ENCODE measurements around the gene CBX8. TPM values are rescaled to one million over a fixed set of nuclear protein-coding genes. Genes with fewer than 3 reads are reported as not detected.

CBX8 gene
- total RNA-seq, 1 donor = 1.5 TPM

DNA sequence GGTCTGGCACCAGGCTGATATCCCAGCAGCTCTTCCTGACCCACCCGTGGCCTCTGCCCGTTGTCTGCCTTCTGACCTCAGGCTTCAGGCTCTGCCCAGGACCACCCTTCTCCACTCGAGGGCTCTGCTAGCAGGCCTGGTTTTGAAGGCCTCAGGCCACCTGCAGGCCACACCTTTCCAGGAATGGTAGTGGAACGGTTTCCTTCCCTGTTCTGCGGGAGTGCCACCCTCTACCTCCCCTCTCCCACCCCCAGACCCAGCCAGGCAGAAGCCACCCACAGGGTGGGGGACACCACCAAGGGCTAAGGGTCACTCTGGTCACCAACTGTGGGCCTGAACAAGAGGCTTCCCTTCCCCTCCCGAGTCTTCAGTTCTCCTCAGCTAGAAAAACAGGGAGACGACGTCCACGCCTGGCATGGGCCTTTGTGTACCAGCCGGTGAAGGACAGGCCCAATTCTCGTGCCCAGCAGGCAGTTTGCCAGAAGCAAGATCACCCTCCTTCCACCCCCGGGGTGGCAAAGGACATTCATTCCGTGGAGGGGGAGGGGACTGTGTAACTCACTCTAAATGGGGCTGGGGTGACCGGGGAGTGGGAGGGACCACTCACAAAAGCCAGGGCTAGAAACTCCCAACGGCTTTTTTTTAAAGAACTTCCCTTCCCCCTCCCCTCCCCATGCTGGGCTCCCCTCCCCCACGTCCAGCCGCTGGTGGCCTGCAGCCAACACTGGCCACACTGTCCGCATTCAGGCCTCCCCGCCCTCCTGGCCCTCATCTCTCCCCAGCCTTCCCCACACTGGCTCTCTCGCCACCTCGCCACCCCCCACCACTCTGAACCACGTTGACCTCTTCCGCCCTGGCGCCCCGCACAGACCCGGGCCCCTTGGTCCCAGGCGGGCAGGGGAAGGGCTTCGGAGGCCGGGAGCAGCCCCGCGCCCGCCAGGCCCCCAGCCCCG, 34.7 kb upstream of the CBX8 start:
- no peak overlapping the region for H3K4me3 ChIP-seq (ENCODE audit: low read depth, low read length)
- TF ChIP-seq, protein P1, sequence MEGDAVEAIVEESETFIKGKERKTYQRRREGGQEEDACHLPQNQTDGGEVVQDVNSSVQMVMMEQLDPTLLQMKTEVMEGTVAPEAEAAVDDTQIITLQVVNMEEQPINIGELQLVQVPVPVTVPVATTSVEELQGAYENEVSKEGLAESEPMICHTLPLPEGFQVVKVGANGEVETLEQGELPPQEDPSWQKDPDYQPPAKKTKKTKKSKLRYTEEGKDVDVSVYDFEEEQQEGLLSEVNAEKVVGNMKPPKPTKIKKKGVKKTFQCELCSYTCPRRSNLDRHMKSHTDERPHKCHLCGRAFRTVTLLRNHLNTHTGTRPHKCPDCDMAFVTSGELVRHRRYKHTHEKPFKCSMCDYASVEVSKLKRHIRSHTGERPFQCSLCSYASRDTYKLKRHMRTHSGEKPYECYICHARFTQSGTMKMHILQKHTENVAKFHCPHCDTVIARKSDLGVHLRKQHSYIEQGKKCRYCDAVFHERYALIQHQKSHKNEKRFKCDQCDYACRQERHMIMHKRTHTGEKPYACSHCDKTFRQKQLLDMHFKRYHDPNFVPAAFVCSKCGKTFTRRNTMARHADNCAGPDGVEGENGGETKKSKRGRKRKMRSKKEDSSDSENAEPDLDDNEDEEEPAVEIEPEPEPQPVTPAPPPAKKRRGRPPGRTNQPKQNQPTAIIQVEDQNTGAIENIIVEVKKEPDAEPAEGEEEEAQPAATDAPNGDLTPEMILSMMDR (IDR thresholded peaks at IDR 0.05; ENCODE audit: insufficient read depth, low read length) = no peak
- DNase-seq (ENCODE audit: low read depth) = peak; percentile 17

DNA sequence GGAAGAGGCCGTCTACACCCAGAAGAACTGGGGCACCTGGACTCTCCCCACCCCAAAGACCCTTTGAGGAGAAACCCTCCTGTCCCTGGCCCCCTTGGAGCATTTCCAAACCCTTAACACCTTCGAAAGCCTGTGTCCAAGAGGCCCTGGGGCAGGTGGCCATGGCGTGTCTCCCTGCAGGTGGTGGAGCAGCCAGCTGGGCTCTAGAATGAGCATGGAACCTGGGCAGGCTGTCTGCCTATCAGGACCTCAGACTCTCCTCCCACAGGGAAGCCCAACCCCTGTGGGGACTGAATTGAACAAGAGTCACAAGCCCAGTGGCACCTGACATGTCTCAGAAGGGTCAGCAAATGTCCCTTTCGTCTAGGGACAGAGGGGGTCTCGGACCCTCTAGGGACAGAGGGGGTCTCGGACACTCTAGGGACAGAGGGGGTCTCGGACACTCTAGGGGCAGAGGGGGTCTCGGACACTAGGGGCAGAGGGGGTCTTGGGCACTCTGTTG, 33.9 kb upstream of the CBX8 start:
- TF ChIP-seq, protein P1 (IDR thresholded peaks at IDR 0.05; ENCODE audit: insufficient read depth, low read length) = no peak
- H3K4me3 ChIP-seq (ENCODE audit: low read depth, low read length) = no peak overlapping the region
- no peak for DNase-seq (ENCODE audit: low read depth)

DNA sequence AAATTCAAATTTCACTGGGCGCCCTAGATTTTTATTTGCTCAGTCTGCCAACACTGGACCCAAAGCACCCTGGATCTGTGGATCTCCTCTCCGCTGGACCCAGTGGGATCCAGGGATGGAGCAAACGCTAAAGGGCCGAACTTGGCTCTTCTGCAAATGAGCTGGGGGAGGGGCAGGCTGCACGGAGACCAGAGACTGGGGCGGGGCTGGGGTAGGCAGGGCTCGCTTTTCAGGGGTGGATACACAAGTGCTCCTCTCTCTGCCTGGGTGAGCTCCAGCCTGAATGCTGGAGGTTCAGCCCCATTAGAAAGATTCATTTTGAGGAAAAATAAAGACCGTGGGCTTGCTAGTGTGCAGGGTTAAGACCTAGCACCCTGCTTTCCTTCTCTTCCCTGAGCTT, 33.4 kb upstream of the CBX8 start:
- no peak overlapping the region for H3K4me3 ChIP-seq (ENCODE audit: low read depth, low read length)
- TF ChIP-seq, protein P1 (IDR thresholded peaks at IDR 0.05; ENCODE audit: insufficient read depth, low read length) = no peak
- DNase-seq (ENCODE audit: low read depth) = no peak

DNA sequence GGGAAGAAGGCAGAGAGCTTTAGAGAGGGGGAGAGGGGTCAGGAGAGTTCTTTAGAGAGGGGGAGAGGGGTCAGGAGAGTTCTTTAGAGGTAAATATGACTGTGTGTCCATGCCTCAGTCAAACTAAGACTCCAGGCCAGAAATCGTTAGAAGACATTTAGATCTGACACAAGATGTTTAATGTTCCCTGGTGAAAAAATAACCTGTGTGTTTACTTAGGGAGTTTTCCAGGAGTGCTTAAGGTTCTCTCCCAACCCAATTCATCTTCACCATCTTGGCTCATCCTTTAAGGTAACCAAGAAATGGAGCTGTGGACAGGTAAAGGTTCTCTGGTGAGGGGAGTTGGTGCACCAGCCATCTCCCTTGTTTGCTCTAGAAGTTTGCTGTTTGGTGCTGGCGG, 32.6 kb upstream of the CBX8 start:
- TF ChIP-seq, protein P1 (IDR thresholded peaks at IDR 0.05; ENCODE audit: insufficient read depth, low read length) = no peak
- DNase-seq (ENCODE audit: low read depth) = no peak
- H3K4me3 ChIP-seq (ENCODE audit: low read depth, low read length) = no peak overlapping the region

DNA sequence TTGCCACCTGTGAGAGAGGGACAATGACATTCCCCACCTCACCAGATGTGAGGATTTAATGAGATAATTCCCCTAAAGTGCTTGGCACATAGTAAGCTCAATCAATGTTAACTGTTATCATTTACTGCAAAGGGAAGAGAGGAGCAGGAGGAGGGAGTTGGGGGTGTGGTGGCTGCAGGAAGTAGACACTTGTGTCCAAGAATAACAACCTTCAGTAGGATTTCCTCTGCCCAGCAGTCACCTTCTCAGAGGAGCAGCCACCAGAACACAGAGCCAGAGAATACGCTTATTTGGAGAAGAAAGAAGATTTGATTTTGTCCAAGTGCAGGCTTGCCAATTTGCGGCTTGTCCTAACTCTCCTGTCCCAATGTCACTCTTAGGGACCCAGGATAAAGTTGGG, 32.1 kb upstream of the CBX8 start:
- no peak overlapping the region for H3K4me3 ChIP-seq (ENCODE audit: low read depth, low read length)
- no peak for DNase-seq (ENCODE audit: low read depth)
- TF ChIP-seq, protein P1 (IDR thresholded peaks at IDR 0.05; ENCODE audit: insufficient read depth, low read length) = no peak

DNA sequence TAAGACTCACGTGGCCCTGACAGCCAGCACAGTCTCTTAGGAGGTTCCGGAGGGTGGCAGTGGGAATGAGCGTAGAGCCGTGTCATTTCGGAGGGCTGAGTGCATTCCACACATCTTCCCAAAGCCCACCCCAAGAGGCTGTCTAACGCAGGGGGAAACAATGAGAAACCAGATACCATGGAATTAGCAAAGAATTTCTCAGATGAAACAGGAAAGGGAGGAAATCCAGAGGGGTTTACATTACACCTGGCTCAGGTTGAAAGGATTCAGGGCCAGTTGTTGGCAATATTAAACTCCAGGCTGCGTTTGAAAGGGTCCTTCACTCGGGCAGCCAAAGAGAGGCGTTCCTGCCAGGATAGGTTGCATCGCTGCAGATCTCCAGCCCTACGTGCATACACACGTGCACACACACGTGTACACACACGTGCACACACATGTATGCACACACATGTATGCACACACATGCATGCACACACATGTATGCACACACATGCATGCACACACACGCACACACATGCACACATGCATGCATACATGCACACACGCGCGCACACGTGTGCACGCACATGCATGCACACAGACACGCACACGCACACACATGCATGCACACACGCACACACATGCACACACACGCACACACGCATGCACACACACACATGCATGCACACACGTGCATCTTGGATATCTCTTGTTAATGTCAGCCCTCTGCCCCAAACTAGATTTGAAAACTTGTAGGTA, 30.1 kb upstream of the CBX8 start:
- no peak for DNase-seq (ENCODE audit: low read depth)
- H3K4me3 ChIP-seq (ENCODE audit: low read depth, low read length) = no peak overlapping the region
- TF ChIP-seq, protein P1 (IDR thresholded peaks at IDR 0.05; ENCODE audit: insufficient read depth, low read length) = no peak

Measured in fibroblast of the aortic adventitia (primary cell).